MM.1S (cell line): Measurements from ENCODE around the gene PDE10A.

Experiments
- CTCF ChIP-seq: fragments of 300-600 bp; sonication (generic); IDR thresholded peaks from 2 replicates; pipeline ENCODE4 v1.5.1; 2016; ENCODE audit warnings: antibody characterized with exemption, low read length, mixed read lengths
- EZH2 ChIP-seq: fragments of 300-600 bp; sonication (generic); optimal IDR thresholded peaks from 2 replicates; pipeline ENCODE3; 2017; ENCODE audit warnings: low read depth, mild to moderate bottlenecking, antibody characterized with exemption, low read length, mixed read lengths
- EZH2phosphoT487 ChIP-seq: fragments of 300-600 bp; sonication (generic); IDR thresholded peaks from 2 replicates; pipeline ENCODE4 v1.6.1; 2018; ENCODE audit warnings: antibody characterized with exemption, low read length

DNA sequence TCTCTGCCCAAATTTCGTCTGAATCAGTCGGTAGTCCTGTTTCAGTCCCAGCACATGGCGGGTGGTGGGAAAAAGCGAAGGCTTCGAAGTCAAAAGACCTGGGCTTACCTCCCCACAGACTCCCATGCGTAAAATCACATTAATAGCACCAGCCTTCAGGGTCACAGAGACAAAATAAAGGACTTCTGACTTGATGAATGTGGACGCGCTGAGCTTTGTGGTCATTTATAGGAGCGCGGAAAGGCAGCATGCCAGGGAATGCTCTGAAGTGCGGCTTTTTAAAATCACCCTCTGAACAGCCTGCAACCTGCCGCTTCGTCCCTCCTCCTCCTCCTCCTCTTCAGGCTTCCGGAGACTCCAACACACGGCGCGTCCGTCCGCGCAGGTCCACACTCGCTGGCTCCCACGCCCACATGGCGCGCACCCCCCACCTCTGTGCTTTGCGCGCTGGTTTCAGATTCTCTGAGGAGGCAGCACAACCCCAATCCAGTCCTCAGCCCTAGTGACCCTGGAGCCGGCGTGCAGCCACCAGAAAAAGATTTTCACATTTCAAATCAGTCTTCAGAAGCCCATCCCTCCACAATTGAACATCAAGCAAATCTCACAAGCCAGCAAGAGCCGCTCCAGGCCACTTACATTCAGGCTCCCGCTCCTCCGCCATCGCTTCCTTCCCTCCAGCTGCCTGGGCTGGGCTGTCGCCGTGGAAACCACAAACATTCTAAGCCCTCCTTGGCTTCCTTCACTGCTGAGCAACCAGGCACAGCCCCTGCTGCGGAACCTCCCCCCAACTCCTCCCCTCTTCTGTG, 353.9 kb downstream of the PDE10A start, which contains the start of gene C6orf118:
- TF ChIP-seq CTCF (no peak), EZH2phosphoT487 (no peak), EZH2 (no peak)
